K562 (cell line): ENCODE measurements around the gene CUX1. TPM values are rescaled to one million over a fixed set of nuclear protein-coding genes. Genes with fewer than 3 reads are reported as not detected.

Experiments used
- ATAC-seq: fragments of 200-7000 bp; cut with Tn5 transposase; 3 replicates; pipeline ENCODE4 v1.9.1; 2020; ENCODE audit warnings: moderate library complexity
- BruUV-seq: library from RNA; stranded (reverse); fragments of 400-500 nt; replicated peaks from 2 replicates; lab custom pipeline; 2021; lab: Mats Ljungman, UMichigan
- CTCF ChIA-PET: fragments of 300-600 bp; formaldehyde crosslinking; extraction: SDS; loops from one replicate; lab custom pipeline; 2021; ENCODE audit warnings: low intra/inter-chr PET ratio; lab: Yijun Ruan, JAX
- POLR2A ChIA-PET: fragments of 300-600, 350-650 bp; sonication (Branson Sonifier 250); formaldehyde crosslinking; extraction: SDS; loops from one replicate; lab custom pipeline; 2021; ENCODE audit warnings: antibody characterized with exemption, inconsistent platforms; lab: Yijun Ruan, JAX
- DNase-seq, 4 experiments: peaks; one replicate each; pipeline versions ENCODE4 v3.0.0 to v3.0.0-alpha.2; 2011 to 2018; ENCODE audit warnings: low spot score in 3 of 4, mixed read lengths in 3 of 4; ENCODE audit errors: extremely low read depth in 1 of 4
- FAIRE-seq: peaks from 2 replicates; lab custom pipeline; 2011; peaks lifted over from hg19 to GRCh38; lab: Jason Lieb, UNC
- H2AFZ ChIP-seq: 2 replicates; pipeline ENCODE4 v1.6.0; 2011; ENCODE audit warnings: low read depth, low read length, control low read depth, inconsistent platforms
- H3K27ac ChIP-seq: fragments of 200-600 bp; 3 replicates; pipeline ENCODE4 v1.8.0; 2011; ENCODE audit warnings: low read depth, mild to moderate bottlenecking, control low read depth, inconsistent platforms, low read length, moderate library complexity, mixed read lengths; ENCODE audit errors: extremely low read depth
- H3K27me3 ChIP-seq, 2 experiments: fragments of 300-600 bp in 1 of 2; 2 replicates in 1 of 2; 3 replicates in 1 of 2; pipeline versions ENCODE4 v1.6.0 to v1.8.0; 2011; ENCODE audit warnings: inconsistent platforms in 2 of 2, low read length in 2 of 2, mild to moderate bottlenecking in 1 of 2, mixed read lengths in 1 of 2, moderate library complexity in 1 of 2; ENCODE audit not compliant: control insufficient read depth in 2 of 2, insufficient read depth in 2 of 2
- H3K36me3 ChIP-seq: fragments of 300-600 bp; 3 replicates; pipeline ENCODE4 v1.8.0; 2011; ENCODE audit warnings: mild to moderate bottlenecking, low read length, inconsistent platforms; ENCODE audit not compliant: control insufficient read depth, insufficient read depth
- H3K4me1 ChIP-seq, 2 experiments: fragments of 200-600 bp in 1 of 2; replicated peaks in 1 of 2; 2 replicates in 1 of 2; 3 replicates in 1 of 2; pipeline versions ENCODE4 v1.5.1 to v1.8.0; 2011; ENCODE audit warnings: inconsistent platforms in 2 of 2, low read length in 2 of 2, mild to moderate bottlenecking in 1 of 2, mixed read lengths in 1 of 2, moderate library complexity in 1 of 2; ENCODE audit not compliant: control insufficient read depth in 2 of 2, insufficient read depth in 2 of 2
- H3K4me2 ChIP-seq: 2 replicates; pipeline ENCODE4 v1.6.1; 2011; ENCODE audit warnings: low read length, control low read depth, inconsistent platforms, mixed read lengths; ENCODE audit not compliant: insufficient read depth
- H3K4me3 ChIP-seq: fragments of 200-600 bp; sonication (generic), shearing (Covaris generic); 2 replicates; pipeline ENCODE4 v1.5.1; 2016; ENCODE audit warnings: control low read depth, inconsistent platforms
- H3K79me2 ChIP-seq: fragments of 200-600 bp; 3 replicates; pipeline ENCODE4 v1.8.0; 2011; ENCODE audit warnings: low read length, inconsistent platforms; ENCODE audit not compliant: control insufficient read depth, insufficient read depth
- H3K9ac ChIP-seq, 2 experiments: 2 replicates each; pipeline versions ENCODE4 v1.6.0 to v1.6.1; 2011; ENCODE audit warnings: low read depth in 2 of 2, low read length in 2 of 2, control low read depth in 1 of 2, inconsistent platforms in 1 of 2, mild to moderate bottlenecking in 1 of 2, mixed read lengths in 1 of 2; ENCODE audit not compliant: insufficient read depth in 1 of 2
- H3K9me1 ChIP-seq: one replicate; pipeline ENCODE4 v1.6.0; 2011; ENCODE audit warnings: inconsistent platforms, mild to moderate bottlenecking, low read length, moderate library complexity; ENCODE audit not compliant: control insufficient read depth, insufficient read depth
- H3K9me3 ChIP-seq: replicated peaks from 2 replicates; pipeline ENCODE4 v1.5.1; 2011; ENCODE audit warnings: low read depth, low read length, inconsistent platforms; ENCODE audit not compliant: control insufficient read depth, insufficient read depth
- H4K20me1 ChIP-seq: replicated peaks from 2 replicates; pipeline ENCODE4 v1.6.1; 2011; ENCODE audit warnings: low read length, inconsistent platforms, mixed read lengths; ENCODE audit not compliant: control insufficient read depth, insufficient read depth
- ARID1B ChIP-seq: fragments of 450-650 bp; IDR thresholded peaks from 2 replicates; pipeline ENCODE4 v1.6.1; 2016; ENCODE audit warnings: antibody characterized with exemption, mild to moderate bottlenecking, inconsistent platforms
- CBFA2T2 ChIP-seq: fragments of 450-650 bp; conservative IDR thresholded peaks from 2 replicates; pipeline ENCODE4 v1.6.1; 2017; ENCODE audit warnings: mild to moderate bottlenecking
- CHD4 ChIP-seq: fragments of 200-600 bp; sonication (generic); IDR thresholded peaks from 3 replicates; pipeline ENCODE4 v1.6.1; 2012; ENCODE audit warnings: low read depth, mild to moderate bottlenecking, mixed read lengths, low read length, inconsistent platforms; ENCODE audit not compliant: insufficient read depth, insufficient replicate concordance, poor library complexity, severe bottlenecking
- DACH1 ChIP-seq: fragments of 450-650 bp; IDR thresholded peaks from 2 replicates; pipeline ENCODE4 v1.6.1; 2018; ENCODE audit not compliant: partially characterized antibody
- HDAC6 ChIP-seq: IDR thresholded peaks from 2 replicates; pipeline ENCODE4 v1.6.1; 2012; ENCODE audit warnings: low read depth, mild to moderate bottlenecking, control low read depth, inconsistent platforms, low read length, moderate library complexity
- HMGN3 ChIP-seq: IDR thresholded peaks from 2 replicates; pipeline ENCODE4 v1.6.1; 2011; ENCODE audit warnings: borderline replicate concordance, low read depth, mild to moderate bottlenecking, mixed read lengths, low read length; ENCODE audit not compliant: insufficient read length; ENCODE audit errors: extremely low read depth
- L3MBTL2 ChIP-seq: fragments of 450-650 bp; IDR thresholded peaks from 2 replicates; pipeline ENCODE4 v1.6.1; 2016; ENCODE audit warnings: mild to moderate bottlenecking, moderate library complexity
- MAFK ChIP-seq: IDR thresholded peaks from 2 replicates; pipeline ENCODE4 v1.6.1; 2011; ENCODE audit warnings: low read length, improper control_type of control experiment
- NFIC ChIP-seq: fragments of 450-650 bp; IDR thresholded peaks from 2 replicates; pipeline ENCODE4 v1.6.1; 2017; ENCODE audit warnings: mild to moderate bottlenecking, inconsistent platforms
- PML ChIP-seq: IDR thresholded peaks from 2 replicates; pipeline ENCODE4 v1.6.1; 2012; ENCODE audit warnings: low read length, inconsistent platforms
- POLR2AphosphoS5 ChIP-seq: IDR thresholded peaks from 2 replicates; pipeline ENCODE4 v1.6.1; 2011; ENCODE audit warnings: mild to moderate bottlenecking, low read depth, low read length, moderate library complexity; ENCODE audit not compliant: control insufficient read depth, insufficient read depth
- TAF7 ChIP-seq: fragments of 450-650 bp; IDR thresholded peaks from 2 replicates; pipeline ENCODE4 v1.6.1; 2016; ENCODE audit warnings: missing genetic modification characterization, missing compliant biosample characterization
- TCF3 ChIP-seq: sonication (generic); formaldehyde crosslinking; IDR thresholded peaks from 2 replicates; pipeline ENCODE4 v1.4.0; 2020; ENCODE audit warnings: mild to moderate bottlenecking, missing genetic modification reagents
- ZBTB11 ChIP-seq, 3 experiments: fragments of 200-800 bp in 1 of 3; fragments of 250-450 bp in 1 of 3; fragments of 450-650 bp in 1 of 3; sonication (Bioruptor Pico) in 1 of 3; sonication (Bioruptor generic) in 1 of 3; formaldehyde crosslinking in 1 of 3; IDR thresholded peaks; 2 replicates each; pipeline versions ENCODE4 v1.6.1 to v1.8.0; 2016 to 2022; ENCODE audit warnings: mild to moderate bottlenecking in 2 of 3, missing genetic modification characterization in 2 of 3, missing compliant biosample characterization in 1 of 3, moderate library complexity in 1 of 3
- ZEB2 ChIP-seq: fragments of 450-650 bp; IDR thresholded peaks from 2 replicates; pipeline ENCODE4 v1.6.1; 2016
- ZNF316 ChIP-seq: fragments of 450-650 bp; IDR thresholded peaks from 2 replicates; pipeline ENCODE4 v1.6.1; 2016
- WGBS: fragments of 100-300 bp; shearing (Covaris generic); methylation state at CpG from one replicate; pipeline ENCODE4 v1.1.6; 2016; ENCODE audit warnings: low coverage, mixed read lengths; ENCODE audit not compliant: insufficient coverage; ENCODE audit errors: missing lambda C conversion rate; 5-methylcytosine and 5-hydroxymethylcytosine counted together
- in situ Hi-C: fragments of 300-500 bp; cut with MboI; formaldehyde crosslinking; loops from 4 replicates; pipeline ENCODE4 v1.15.0; 2018; ENCODE audit warnings: inconsistent platforms, mixed read lengths
- intact Hi-C: fragments of 100-400 bp; cut with micrococcal nuclease; formaldehyde crosslinking; loops from 2 replicates; pipeline ENCODE4 v1.14.2; 2022
- polyA plus RNA-seq, 8 experiments: library from polyadenylated mRNA; depleted of rRNA in 4 of 8; stranded (reverse) in 5 of 8; unstranded in 3 of 8; fragments of >200 nt; fragmentation: Nextera tagmentation in 2 of 8; fragmentation: Illumina TruSeq in 1 of 8; extraction: Ambion mirVana in 2 of 8; extraction: Trizol in 1 of 8; gene quantifications; 2 replicates each; pipeline versions ENCODE4 v1.2.1 to v1.2.3, GENCODE V29; 2011 to 2014; ENCODE audit warnings: inconsistent platforms in 1 of 8, missing spikeins in 1 of 8
- total RNA-seq, 7 experiments: library from RNA; depleted of rRNA in 6 of 7; stranded (reverse); fragments of >200 nt in 6 of 7; fragmentation: Illumina TruSeq in 2 of 7; extraction: Trizol in 2 of 7; gene quantifications; 2 replicates each; pipeline versions ENCODE4 v1.2.1 to v1.2.3, GENCODE V29; 2011 to 2021; ENCODE audit warnings: low replicate concordance in 1 of 7

The CUX1 gene
- total and polyA plus RNA-seq, 9 of the 15 experiments (the other 6 are each of a cell fraction or from before 2014, with no cell fraction given) = 3.6 to 55.3 (median 25.2) TPM

DNA sequence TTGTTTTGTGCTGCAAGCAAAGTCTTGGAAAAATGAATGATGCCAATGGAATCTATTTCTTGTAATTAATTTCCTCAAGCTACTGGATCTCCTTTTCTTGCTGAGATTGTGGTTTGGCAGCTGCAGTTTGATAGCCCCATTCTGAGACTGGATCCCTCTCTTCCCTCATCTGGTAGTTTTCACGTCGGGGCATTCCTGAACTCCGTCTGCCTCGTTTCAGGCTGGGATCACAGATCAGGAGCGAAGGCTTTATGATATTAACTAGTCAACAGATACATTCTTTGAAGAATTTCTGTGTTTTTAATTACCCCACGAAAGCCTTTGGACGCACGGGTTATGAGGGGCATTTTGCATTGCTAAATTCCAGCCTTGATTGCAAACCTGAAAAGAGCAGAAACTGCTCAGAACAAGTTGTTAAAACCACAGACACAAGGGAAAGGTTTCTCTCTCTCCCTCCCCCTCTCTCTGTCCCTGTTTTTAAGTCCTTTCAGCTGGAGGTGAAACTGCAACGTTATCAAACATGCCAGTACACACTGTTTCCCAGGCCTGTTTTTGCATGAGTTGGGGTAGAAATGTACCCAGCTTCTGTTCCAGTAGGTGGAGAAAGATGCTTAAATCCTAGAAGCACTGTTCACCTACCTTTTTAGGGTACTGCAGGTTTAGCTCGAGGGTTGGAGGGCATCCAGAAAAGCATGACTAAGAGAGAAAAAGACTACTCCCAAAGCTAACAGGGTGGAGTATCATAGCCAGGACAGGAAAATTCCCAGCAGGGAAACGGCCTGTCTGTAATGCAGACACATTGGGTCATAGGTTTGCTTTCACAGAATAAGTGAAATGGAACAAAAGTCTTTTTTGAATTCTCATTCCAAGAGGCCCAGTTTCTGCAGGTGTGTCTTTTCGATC lies 124.3 kb downstream of the CUX1 start:
- H3K9me1 ChIP-seq = no peaks in the 10 kb centered on the region
- FAIRE-seq (peak; percentile 87), DNase-seq (peak in 2 of 4 experiments; percentile 36 to 61), ATAC-seq (peak; percentile 71)
- H3K9me3 ChIP-seq = no peaks in the 10 kb centered on the region
- H3K4me2 ChIP-seq = peak overlapping the region; percentile 23; the same call in 1 of the 2 replicates
- H3K27me3 ChIP-seq = no peaks in the 10 kb centered on the region
- POLR2A ChIA-PET = interaction anchor here (0.6 to 1.3 kb wide), 8 partner anchors 8 to 727 kb away, joined by 3 to 5 read pairs (median 3); no protein-coding TSS in a partner anchor
- no peak overlapping the region; the same call in 2 of the 3 replicates for H3K27ac ChIP-seq
- intact Hi-C loops = no loop called here
- H2AFZ ChIP-seq = no peak overlapping the region
- 37% methylated on average over 12 of the region's 12 CpGs for WGBS
- peaks cover 53% of the 10 kb centered on the region for H3K79me2 ChIP-seq
- BruUV-seq = no TSS peak
- peaks cover 24 to 28% of the 10 kb centered on the region in 2 experiments for H3K4me1 ChIP-seq
- in situ Hi-C loops = no loop called here
- peaks cover 23% of the 10 kb centered on the region; the same call in 1 of the 2 replicates for H4K20me1 ChIP-seq
- CTCF ChIA-PET = no interaction called here
- no peak overlapping the region for H3K4me3 ChIP-seq
- peak overlapping the region in 1 of 2 experiments; percentile 49; a peak in 1 of 4 replicates for H3K9ac ChIP-seq
- H3K36me3 ChIP-seq = peaks cover 2% of the 10 kb centered on the region; the same call in 2 of the 3 replicates
- TF ChIP-seq ZNF316 (peak; percentile 29), DACH1 (peak; percentile 14), ZBTB11 (CRISPR knock-in tag; IDR thresholded peaks at IDR 0.05) (0 out of 6 replicates have a peak, but pooled peaks of 1 of the 3 experiments have one; percentile 10), TAF7 (tag) (no peak), HDAC6 (no peak), HMGN3 (no peak), TCF3 (CRISPR knock-in tag) (peak; percentile 13; the same call in 1 of the 2 replicates), PML (no peak), MAFK (peak; percentile 47; the same call in 1 of the 2 replicates), ZEB2 (0 out of 2 replicates have a peak, but pooled peaks have one; percentile 51), POLR2AphosphoS5 (peak; percentile 36; the same call in 1 of the 2 replicates), CHD4 (no peak), NFIC (peak; percentile 81), L3MBTL2 (no peak), ARID1B (peak; percentile 22; the same call in 1 of the 2 replicates), CBFA2T2 (0 out of 2 replicates have a peak, but pooled peaks have one; percentile 3)
